M059J (cell line): Measurements from ENCODE around the gene CAPN12. TPM values are rescaled to one million over a fixed set of nuclear protein-coding genes. Genes with fewer than 3 reads are reported as not detected.

Source experiments
- DNase-seq: peaks from one replicate; pipeline ENCODE4 v3.0.0-alpha.2; 2012; ENCODE audit warnings: low read depth
- total RNA-seq: library from RNA; depleted of rRNA; stranded (reverse); fragments of >200 nt; shearing (Covaris generic); gene quantifications from 2 replicates; pipeline ENCODE4 v1.2.3, GENCODE V29; 2014; rRNA removed

Gene CAPN12
- total RNA-seq, 1 experiment from 2014 or later: 1.0 TPM

- no peak for DNase-seq
Measured at GRCh38 chr19:38682195-38682867, 61.9 kb downstream of the CAPN12 start.

Other genes starting within 250 kb of the CAPN12 start
- gene MAP4K1, start 126.5 kb downstream of the CAPN12 start, total RNA-seq: 0.22 TPM in 1 of 2 replicates, not detected in the other
- gene EIF3K, start 125.3 kb downstream of the CAPN12 start, total RNA-seq: 615 and 648 TPM in 2 replicates
- gene ACTN4, start 96.8 kb downstream of the CAPN12 start, total RNA-seq: 271 and 536 TPM in 2 replicates
- gene LGALS7, start 29.0 kb upstream of the CAPN12 start, total RNA-seq: not detected in 2 replicates
- not detected in 2 replicates for gene LGALS7B, start 44.7 kb upstream of the CAPN12 start, total RNA-seq
- not detected in 2 replicates for gene LGALS4, start 68.5 kb upstream of the CAPN12 start, total RNA-seq
- 31.9 and 33.0 TPM in 2 replicates for gene ECH1, start 87.3 kb upstream of the CAPN12 start, total RNA-seq
- gene HNRNPL, start 105.5 kb upstream of the CAPN12 start, total RNA-seq: 208 and 271 TPM in 2 replicates
- gene RINL, start 133.8 kb upstream of the CAPN12 start, total RNA-seq: 0.57 and 1.0 TPM in 2 replicates
- 63.3 and 77.1 TPM in 2 replicates for gene SIRT2, start 155.1 kb upstream of the CAPN12 start, total RNA-seq
- 16.5 and 27.5 TPM in 2 replicates for gene NFKBIB, start 155.5 kb upstream of the CAPN12 start, total RNA-seq
- not detected in 2 replicates for gene CCER2, start 167.7 kb upstream of the CAPN12 start, total RNA-seq
- gene SARS2, start 186.3 kb upstream of the CAPN12 start, total RNA-seq: 15.4 and 20.2 TPM in 2 replicates
- 57.5 and 76.6 TPM in 2 replicates for gene MRPS12, start 186.5 kb upstream of the CAPN12 start, total RNA-seq
- 10.8 and 15.3 TPM in 2 replicates for gene FBXO17, start 231.3 kb upstream of the CAPN12 start, total RNA-seq